Stimulated activated CD8-positive, alpha-beta memory T cell treated with anti-CD3 and anti-CD28 coated beads, Interleukin-2, amount 100 ng/mL, for 1 hour (primary cell): Measurements from ENCODE around the gene UCK2.

ENCODE experiments used
- DNase-seq, 2 donors: peaks; one replicate each; pipeline ENCODE4 v3.0.0-alpha.2; 2020; ENCODE audit warnings: low read depth in 2 of 2

The UCK2 gene

GRCh38 chr1:165880993-165881392 is 53.6 kb downstream of the UCK2 start:
- no peak for DNase-seq

DNA sequence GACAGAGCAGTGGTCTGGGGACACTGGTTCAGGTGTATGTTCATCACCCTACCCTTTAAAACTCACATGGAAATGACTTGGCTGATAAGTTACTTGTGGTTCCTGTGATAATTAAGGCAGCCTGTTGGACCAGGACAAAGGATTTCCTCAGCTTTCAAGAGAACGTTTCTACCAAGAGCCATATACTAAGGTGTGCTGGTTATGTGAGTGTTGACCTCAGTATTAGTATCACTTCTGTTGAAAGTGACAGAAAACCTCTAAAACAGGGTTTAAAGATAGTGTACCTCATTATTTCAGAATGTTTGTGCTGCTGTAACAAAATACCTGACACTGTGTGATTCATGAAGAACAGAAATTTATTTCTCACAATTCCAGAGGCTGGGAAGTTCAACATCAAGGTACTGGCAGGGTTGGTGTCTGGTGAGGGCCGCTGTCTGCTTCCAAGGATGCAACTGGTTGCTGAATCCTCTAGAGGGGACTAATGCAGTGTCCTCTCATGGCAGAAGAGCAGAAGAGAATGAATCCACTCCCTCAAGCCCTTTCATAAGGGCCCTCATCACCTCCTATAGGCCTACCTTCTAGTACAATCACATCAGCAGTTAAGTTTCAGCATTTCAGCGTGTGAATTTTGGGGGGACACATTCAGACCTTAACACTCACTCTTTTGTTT is 54.9 kb downstream of the UCK2 start:
- no peak for DNase-seq

GRCh38 chr1:165883056-165883455 is 55.6 kb downstream of the UCK2 start:
- no peak for DNase-seq

GRCh38 chr1:165884009-165884689 is 56.7 kb downstream of the UCK2 start:
- DNase-seq: no peak

GRCh38 chr1:165884690-165885304 is 57.4 kb downstream of the UCK2 start:
- no peak for DNase-seq

DNA sequence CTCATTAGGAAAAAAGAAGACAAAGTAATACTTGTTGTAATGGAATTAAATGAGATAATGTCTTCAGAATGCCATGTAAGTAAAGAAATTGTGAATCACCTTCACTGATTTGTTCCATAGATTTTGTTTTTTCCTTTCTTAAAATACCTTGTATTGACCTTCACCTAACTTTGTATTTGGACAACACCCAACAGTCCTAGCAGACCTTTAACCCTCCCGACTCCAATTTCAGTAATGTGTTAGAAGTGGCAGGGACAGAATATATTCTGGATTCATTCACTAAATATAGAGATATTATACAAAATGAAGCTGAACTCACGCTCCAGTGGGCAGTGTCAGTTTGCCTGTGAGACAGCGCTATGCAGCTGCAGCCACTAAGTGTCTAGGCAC is 57.9 kb downstream of the UCK2 start:
- no peak for DNase-seq

DNA sequence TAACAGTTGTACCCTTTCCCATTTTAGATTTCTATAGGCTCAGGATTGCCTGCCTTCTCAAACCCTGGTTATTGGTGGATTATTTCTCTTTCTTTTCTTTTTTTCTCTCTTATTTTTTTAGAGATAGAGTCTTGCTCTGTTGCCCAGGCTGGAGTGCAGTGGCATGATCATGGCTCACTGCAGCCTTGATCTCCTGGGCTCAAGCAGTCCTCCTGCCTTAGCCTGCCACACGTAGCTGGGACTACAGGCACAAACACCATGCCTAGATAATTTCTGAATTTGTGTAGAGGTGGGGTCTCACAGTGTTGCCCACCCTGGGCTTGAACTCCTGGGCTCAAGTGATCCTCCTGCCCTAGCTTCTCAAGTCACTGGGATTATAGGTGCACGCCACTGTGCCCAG is 58.8 kb downstream of the UCK2 start:
- DNase-seq: no peak

GRCh38 chr1:165886983-165887382 is 59.6 kb downstream of the UCK2 start:
- DNase-seq: no peak

GRCh38 chr1:165887877-165888551 is 60.6 kb downstream of the UCK2 start:
- DNase-seq: no peak

DNA sequence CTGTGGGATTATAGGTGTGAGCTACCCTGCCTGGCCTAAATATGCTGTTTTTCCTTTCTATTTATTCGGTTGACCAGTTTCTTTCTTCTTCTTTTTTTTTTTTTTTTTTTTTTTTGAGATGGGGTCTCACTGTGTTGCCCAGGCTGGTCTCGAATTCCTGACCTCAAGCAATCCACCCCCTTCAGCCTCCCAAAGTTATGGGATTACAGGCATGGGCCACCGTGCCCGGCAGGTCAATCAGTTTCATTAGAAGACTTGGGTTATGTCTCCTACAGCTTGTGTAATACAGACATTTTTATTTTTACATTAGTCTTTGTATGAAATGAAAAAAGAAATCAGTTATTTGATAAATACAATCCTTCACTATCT is 61.1 kb downstream of the UCK2 start:
- DNase-seq: no peak

DNA sequence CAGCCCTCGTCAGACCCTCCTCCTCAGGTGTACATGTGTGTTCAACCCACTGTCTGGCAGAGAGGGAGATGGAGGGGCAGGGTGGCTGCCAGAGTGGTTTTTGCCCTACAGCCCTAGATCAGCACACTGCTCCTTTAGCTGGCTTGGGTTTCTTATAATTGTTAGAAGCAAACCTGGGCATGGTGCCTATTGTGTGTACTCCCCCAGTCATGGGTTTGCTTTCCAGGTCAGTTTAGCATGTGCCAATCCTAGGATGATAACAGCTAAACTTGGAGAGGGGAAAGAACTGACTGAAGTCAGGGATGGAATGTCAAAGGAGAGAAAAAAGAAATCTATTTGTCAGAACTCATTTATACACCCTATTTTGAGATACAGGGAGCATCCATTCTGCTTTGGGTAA is 63.3 kb downstream of the UCK2 start:
- no peak for DNase-seq

- DNase-seq: no peak
Measured at GRCh38 chr1:165891111-165891860, 63.9 kb downstream of the UCK2 start.

GRCh38 chr1:165892935-165893334 is 65.5 kb downstream of the UCK2 start:
- no peak for DNase-seq

DNA sequence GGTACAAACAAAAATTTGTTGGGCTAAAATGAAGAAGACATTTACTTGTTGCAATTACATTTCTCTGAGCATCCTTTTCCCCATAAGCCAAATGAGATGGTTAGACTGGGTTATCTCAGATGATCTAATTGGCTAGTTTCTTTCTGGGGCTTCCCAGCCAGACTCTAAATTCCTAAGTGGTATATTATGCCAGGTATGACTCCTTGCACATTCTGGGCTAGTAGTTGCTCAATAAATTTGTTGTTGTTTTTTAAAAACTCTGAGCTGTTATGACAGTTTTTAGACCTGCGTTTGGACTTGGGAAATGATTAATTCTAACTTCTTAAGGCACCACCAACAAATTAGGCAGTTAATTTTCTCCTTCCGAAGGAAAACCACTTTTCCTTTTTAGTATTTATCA is 66.1 kb downstream of the UCK2 start:
- no peak for DNase-seq

GRCh38 chr1:165894591-165894990 is 67.2 kb downstream of the UCK2 start:
- DNase-seq: no peak

GRCh38 chr1:165895451-165895871 is 68.0 kb downstream of the UCK2 start:
- no peak for DNase-seq

GRCh38 chr1:165896277-165896676 is 68.9 kb downstream of the UCK2 start:
- no peak for DNase-seq

GRCh38 chr1:165897326-165898303 is 70.2 kb downstream of the UCK2 start:
- no peak for DNase-seq

GRCh38 chr1:165898837-165899236 is 71.4 kb downstream of the UCK2 start:
- no peak for DNase-seq

DNA sequence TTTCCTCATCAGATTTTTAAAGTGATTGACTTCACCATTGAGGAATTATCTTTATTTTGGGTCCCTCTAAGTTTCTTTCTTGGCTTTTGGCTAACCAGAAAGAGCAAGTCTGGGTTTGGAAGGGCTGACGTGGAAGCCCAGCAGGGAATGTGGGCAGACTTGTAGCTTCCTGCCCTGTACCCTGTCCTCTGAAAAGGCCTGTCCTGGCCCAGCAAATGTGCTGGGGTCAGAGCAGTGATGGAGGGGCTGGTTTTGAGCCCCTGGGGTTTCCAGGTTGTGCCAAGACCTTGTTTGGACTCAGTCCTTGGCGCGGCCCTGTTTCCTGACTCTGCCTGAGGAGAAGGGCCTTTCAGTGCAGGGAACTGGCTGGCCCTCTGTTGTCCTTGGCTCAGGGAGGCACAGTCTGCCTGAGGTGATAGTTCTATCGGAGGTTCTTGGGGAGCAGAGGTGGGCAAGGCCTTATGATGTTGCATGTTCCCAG is 72.1 kb downstream of the UCK2 start:
- DNase-seq: no peak
